B cell (primary cell): ENCODE measurements around the gene TSPO.
A peak's percentile ranks its signal among the peaks of the same experiment; 100 is the strongest.

Source experiments
- CTCF ChIP-seq: fragments of 200-600 bp; IDR thresholded peaks from one replicate; pipeline ENCODE4 v1.8.0; 2022; ENCODE audit warnings: antibody characterized with exemption, mild to moderate bottlenecking
- EZH2 ChIP-seq: IDR thresholded peaks from 2 replicates; pipeline ENCODE4 v1.6.1; 2012; ENCODE audit warnings: borderline replicate concordance, low read depth, mild to moderate bottlenecking, moderate library complexity, low read length; ENCODE audit not compliant: insufficient read depth, poor library complexity, severe bottlenecking

GRCh38 chr22:43110444-43110926, 40.9 kb upstream of the TSPO start, which contains the start of gene BIK:
- peak; percentile 26 for TF ChIP-seq CTCF
- no peak for TF ChIP-seq EZH2
